ENCODE data around the gene MAD1L1. TPM values are rescaled to one million over a fixed set of nuclear protein-coding genes. Genes with fewer than 3 reads are reported as not detected.

Gene MAD1L1
- total and polyA plus RNA-seq, 2 experiments from 2014 or later = 38.2 to 69.8 TPM

- Histone ChIP-seq H3K27me3 (replicated peaks; ENCODE audit: insufficient read depth) (no peaks in the 10 kb centered on the region), H3K79me2 (ENCODE audit: insufficient read depth) (no peaks in the 10 kb centered on the region; the same call in 1 of the 2 replicates), H3K9me3 (ENCODE audit: low read depth) (no peaks in the 10 kb centered on the region), H3K36me3 (ENCODE audit: low read depth) (no peaks in the 10 kb centered on the region; the same call in 1 of the 2 replicates), H3K9ac (no peak overlapping the region), H3F3A (ENCODE audit: insufficient read depth) (no peaks in the 10 kb centered on the region), H3K4me1 (ENCODE audit: insufficient read depth) (no peaks in the 10 kb centered on the region), H3K4me3 (no peak overlapping the region), H4K20me1 (ENCODE audit: insufficient read depth) (no peaks in the 10 kb centered on the region), H3K9me2 (ENCODE audit: insufficient read depth) (no peaks in the 10 kb centered on the region), H3K27ac (no peak overlapping the region), H3K4me2 (ENCODE audit: unreplicated experiment) (no peak overlapping the region), H2AFZ (no peak overlapping the region)
- WGBS, 2 experiments (ENCODE audit: low coverage in 1 of 2, low lambda C conversion rate in 2 of 2, missing lambda C conversion rate in 2 of 2) = 97 to 98% methylated on average over 16 of the region's 16 CpGs
- no peak for TF ChIP-seq EZH2 (IDR thresholded peaks at IDR 0.05; ENCODE audit: insufficient read depth, poor library complexity, severe bottlenecking)
- TF ChIP-seq EZH2phosphoT487 (IDR thresholded peaks at IDR 0.05; ENCODE audit: insufficient read depth, low read depth) = no peak
- in situ Hi-C loops (cut with MboI) = no loop called here
- DNase-seq = no peak
Measured at GRCh38 chr7:2199528-2199927, 33.2 kb downstream of the MAD1L1 start.

- no peaks in the 10 kb centered on the region for H3K4me1 ChIP-seq (ENCODE audit: insufficient read depth)
- no peak for DNase-seq
- H3K9ac ChIP-seq = no peak overlapping the region
- H3K27me3 ChIP-seq (replicated peaks; ENCODE audit: insufficient read depth) = no peaks in the 10 kb centered on the region
- in situ Hi-C loops (cut with MboI) = no loop called here
- H2AFZ ChIP-seq = no peak overlapping the region
- WGBS, 2 experiments (ENCODE audit: low coverage in 1 of 2, low lambda C conversion rate in 2 of 2, missing lambda C conversion rate in 2 of 2) = 87 to 95% methylated on average over 10 of the region's 10 CpGs
- H3K9me3 ChIP-seq (ENCODE audit: low read depth) = no peaks in the 10 kb centered on the region
- no peaks in the 10 kb centered on the region; the same call in 1 of the 2 replicates for H3K79me2 ChIP-seq (ENCODE audit: insufficient read depth)
- no peak overlapping the region for H3K27ac ChIP-seq
- no peaks in the 10 kb centered on the region; the same call in 1 of the 2 replicates for H3K36me3 ChIP-seq (ENCODE audit: low read depth)
- H3K9me2 ChIP-seq (ENCODE audit: insufficient read depth) = no peaks in the 10 kb centered on the region
- H4K20me1 ChIP-seq (ENCODE audit: insufficient read depth) = no peaks in the 10 kb centered on the region
- no peak overlapping the region for H3K4me3 ChIP-seq
- no peaks in the 10 kb centered on the region for H3F3A ChIP-seq (ENCODE audit: insufficient read depth)
- TF ChIP-seq EZH2phosphoT487 (IDR thresholded peaks at IDR 0.05; ENCODE audit: insufficient read depth, low read depth) = no peak
- no peak for TF ChIP-seq EZH2 (IDR thresholded peaks at IDR 0.05; ENCODE audit: insufficient read depth, poor library complexity, severe bottlenecking)
- H3K4me2 ChIP-seq (ENCODE audit: unreplicated experiment) = no peak overlapping the region
Measured at GRCh38 chr7:2198760-2199159, 34.0 kb downstream of the MAD1L1 start.

GRCh38 chr7:2198206-2198605 is 34.5 kb downstream of the MAD1L1 start:
- Histone ChIP-seq H3K9me2 (ENCODE audit: insufficient read depth) (no peaks in the 10 kb centered on the region), H4K20me1 (ENCODE audit: insufficient read depth) (no peaks in the 10 kb centered on the region), H3K36me3 (ENCODE audit: low read depth) (no peaks in the 10 kb centered on the region; the same call in 1 of the 2 replicates), H3K4me1 (ENCODE audit: insufficient read depth) (no peaks in the 10 kb centered on the region), H3K27me3 (replicated peaks; ENCODE audit: insufficient read depth) (no peaks in the 10 kb centered on the region), H3F3A (ENCODE audit: insufficient read depth) (no peaks in the 10 kb centered on the region), H3K27ac (no peak overlapping the region), H3K9me3 (ENCODE audit: low read depth) (no peaks in the 10 kb centered on the region), H3K9ac (no peak overlapping the region), H3K4me2 (ENCODE audit: unreplicated experiment) (no peak overlapping the region), H3K4me3 (no peak overlapping the region), H2AFZ (no peak overlapping the region), H3K79me2 (ENCODE audit: insufficient read depth) (no peaks in the 10 kb centered on the region; the same call in 1 of the 2 replicates)
- in situ Hi-C loops (cut with MboI) = no loop called here
- 97 to 98% methylated on average over 15 of the region's 15 CpGs for WGBS, 2 experiments (ENCODE audit: low coverage in 1 of 2, low lambda C conversion rate in 2 of 2, missing lambda C conversion rate in 2 of 2)
- DNase-seq = no peak
- TF ChIP-seq EZH2 (IDR thresholded peaks at IDR 0.05; ENCODE audit: insufficient read depth, poor library complexity, severe bottlenecking) (no peak), EZH2phosphoT487 (IDR thresholded peaks at IDR 0.05; ENCODE audit: insufficient read depth, low read depth) (no peak)

- H3K9ac ChIP-seq = no peak overlapping the region
- H3K4me3 ChIP-seq = no peak overlapping the region
- no peaks in the 10 kb centered on the region for H3K27me3 ChIP-seq (replicated peaks; ENCODE audit: insufficient read depth)
- no peak for DNase-seq
- H3K9me3 ChIP-seq (ENCODE audit: low read depth) = no peaks in the 10 kb centered on the region
- no peaks in the 10 kb centered on the region for H4K20me1 ChIP-seq (ENCODE audit: insufficient read depth)
- no peaks in the 10 kb centered on the region for H3K9me2 ChIP-seq (ENCODE audit: insufficient read depth)
- in situ Hi-C loops (cut with MboI) = no loop called here
- no peaks in the 10 kb centered on the region for H3K4me1 ChIP-seq (ENCODE audit: insufficient read depth)
- H2AFZ ChIP-seq = no peak overlapping the region
- H3K79me2 ChIP-seq (ENCODE audit: insufficient read depth) = no peaks in the 10 kb centered on the region; the same call in 1 of the 2 replicates
- no peak for TF ChIP-seq EZH2 (IDR thresholded peaks at IDR 0.05; ENCODE audit: insufficient read depth, poor library complexity, severe bottlenecking)
- TF ChIP-seq EZH2phosphoT487 (IDR thresholded peaks at IDR 0.05; ENCODE audit: insufficient read depth, low read depth) = no peak
- H3K4me2 ChIP-seq (ENCODE audit: unreplicated experiment) = no peak overlapping the region
- H3F3A ChIP-seq (ENCODE audit: insufficient read depth) = no peaks in the 10 kb centered on the region
- WGBS, 2 experiments (ENCODE audit: low coverage in 1 of 2, low lambda C conversion rate in 2 of 2, missing lambda C conversion rate in 2 of 2) = 94 to 95% methylated on average over 20 to 21 of the region's 21 CpGs
- no peaks in the 10 kb centered on the region; the same call in 1 of the 2 replicates for H3K36me3 ChIP-seq (ENCODE audit: low read depth)
- no peak overlapping the region for H3K27ac ChIP-seq
Measured at GRCh38 chr7:2197436-2198155, 35.1 kb downstream of the MAD1L1 start.
